ENCODE measurements around the gene TDRD12. TPM values are rescaled to one million over a fixed set of nuclear protein-coding genes. Genes with fewer than 3 reads are reported as not detected.

The TDRD12 gene
- polyA plus RNA-seq, 3 donors = 0.05 TPM; not detected in 2

GRCh38 chr19:32720216-32720935, 809 bp downstream of the TDRD12 start:
- Mint-ChIP-seq H3K4me3 (no peak overlapping the region), H3K4me1 (no peaks in the 10 kb centered on the region), H3K36me3 (peaks cover 8 to 13% of the 10 kb centered on the region in 2 donors), H3K27ac (no peak overlapping the region), H3K9me3 (peaks cover 0 to 16% (median 2%) of the 10 kb centered on the region in 7 donors), H3K27me3 (ENCODE audit: low read depth in 3 of 3) (peaks cover 0 to 4% (median 0%) of the 10 kb centered on the region in 3 donors)
- no peaks in the 10 kb centered on the region for H3K4me1 ChIP-seq (ENCODE audit: control insufficient read depth in 1 of 2, insufficient read depth in 2 of 2, low read length in 2 of 2)
- no peaks in the 10 kb centered on the region for H3K27me3 ChIP-seq (ENCODE audit: control insufficient read depth in 2 of 2, insufficient read depth in 2 of 2, low read length in 2 of 2)
- H3K27ac ChIP-seq (ENCODE audit: low read depth in 1 of 2, low read length in 2 of 2) = no peak overlapping the region
- H3K79me2 ChIP-seq (ENCODE audit: insufficient read depth, low read length) = no peaks in the 10 kb centered on the region
- H3K36me3 ChIP-seq (replicated peaks in 1 of 2; ENCODE audit: control insufficient read depth in 1 of 2, insufficient read depth in 2 of 2, low read length in 2 of 2) = peaks cover 0 to 10% of the 10 kb centered on the region in 2 donors
- no peak for TF ChIP-seq CTCF (IDR thresholded peaks at IDR 0.05)
- no peak overlapping the region for H3K9ac ChIP-seq (ENCODE audit: insufficient read depth, low read length, poor library complexity, severe bottlenecking)
- no peaks in the 10 kb centered on the region for H4K20me1 ChIP-seq (ENCODE audit: insufficient read depth, low read length)
- no peak overlapping the region for H2AFZ ChIP-seq (ENCODE audit: insufficient read depth, low read depth, low read length, poor library complexity, severe bottlenecking)
- H3K9me3 ChIP-seq (replicated peaks in 1 of 2; ENCODE audit: control insufficient read depth in 1 of 2, insufficient read depth in 1 of 2, low read length in 2 of 2) = peaks cover 5 to 9% of the 10 kb centered on the region in 2 donors
- intact Hi-C loops (cut with micrococcal nuclease) = no loop called here
- DNase-seq = no peak
- H3K4me2 ChIP-seq (replicated peaks; ENCODE audit: extremely low read depth, low read length, poor library complexity, severe bottlenecking) = no peak overlapping the region
- no peak overlapping the region for H3K4me3 ChIP-seq (replicated peaks in 1 of 3; ENCODE audit: low read depth in 2 of 3, low read length in 3 of 3)
- 98% methylated on average over 11 of the region's 22 CpGs for WGBS (ENCODE audit: insufficient coverage)

- peaks cover 0 to 4% (median 0%) of the 10 kb centered on the region in 3 donors for H3K27me3 Mint-ChIP-seq (ENCODE audit: low read depth in 3 of 3)
- no peaks in the 10 kb centered on the region for H3K79me2 ChIP-seq (ENCODE audit: insufficient read depth, low read length)
- 98% methylated on average over 21 of the region's 22 CpGs for WGBS (ENCODE audit: insufficient coverage)
- H3K9me3 Mint-ChIP-seq = peaks cover 0 to 16% (median 3%) of the 10 kb centered on the region in 7 donors
- no peak overlapping the region for H2AFZ ChIP-seq (ENCODE audit: insufficient read depth, low read depth, low read length, poor library complexity, severe bottlenecking)
- H3K27me3 ChIP-seq (ENCODE audit: control insufficient read depth in 2 of 2, insufficient read depth in 2 of 2, low read length in 2 of 2) = no peaks in the 10 kb centered on the region
- H3K4me1 Mint-ChIP-seq = no peaks in the 10 kb centered on the region
- TF ChIP-seq CTCF (IDR thresholded peaks at IDR 0.05) = no peak
- DNase-seq = no peak
- no peak overlapping the region for H3K4me3 ChIP-seq (replicated peaks in 1 of 3; ENCODE audit: low read depth in 2 of 3, low read length in 3 of 3)
- H3K36me3 ChIP-seq (replicated peaks in 1 of 2; ENCODE audit: control insufficient read depth in 1 of 2, insufficient read depth in 2 of 2, low read length in 2 of 2) = peaks cover 0 to 8% of the 10 kb centered on the region in 2 donors
- no peak overlapping the region for H3K27ac Mint-ChIP-seq
- H3K27ac ChIP-seq (ENCODE audit: low read depth in 1 of 2, low read length in 2 of 2) = no peak overlapping the region
- H3K9ac ChIP-seq (ENCODE audit: insufficient read depth, low read length, poor library complexity, severe bottlenecking) = no peak overlapping the region
- no peaks in the 10 kb centered on the region for H3K4me1 ChIP-seq (ENCODE audit: control insufficient read depth in 1 of 2, insufficient read depth in 2 of 2, low read length in 2 of 2)
- H3K36me3 Mint-ChIP-seq = peaks cover 7 to 11% of the 10 kb centered on the region in 2 donors
- peaks cover 5 to 9% of the 10 kb centered on the region in 2 donors for H3K9me3 ChIP-seq (replicated peaks in 1 of 2; ENCODE audit: control insufficient read depth in 1 of 2, insufficient read depth in 1 of 2, low read length in 2 of 2)
- H3K4me3 Mint-ChIP-seq = no peak overlapping the region
- intact Hi-C loops (cut with micrococcal nuclease) = no loop called here
- H4K20me1 ChIP-seq (ENCODE audit: insufficient read depth, low read length) = no peaks in the 10 kb centered on the region
- H3K4me2 ChIP-seq (replicated peaks; ENCODE audit: extremely low read depth, low read length, poor library complexity, severe bottlenecking) = no peak overlapping the region
Observed at GRCh38 chr19:32720936-32721250, 1.3 kb downstream of the TDRD12 start.
